Peyer's patch (tissue), 4 donors: Measurements from ENCODE around the gene GALNT17. TPM values are rescaled to one million over a fixed set of nuclear protein-coding genes. Genes with fewer than 3 reads are reported as not detected.
A peak's percentile ranks its signal among the peaks of the same experiment; 100 is the strongest.

Source experiments
- DNase-seq, 3 donors: peaks; one replicate each; pipeline ENCODE4 v3.0.0-alpha.2; 2017 to 2019
- H3K27ac ChIP-seq, 4 donors: fragments of 200-600 bp; sonication (generic); one replicate each; pipeline ENCODE4 v1.5.1; 2016 to 2019
- H3K27me3 ChIP-seq, 2 donors: fragments of 200-600 bp; sonication (generic); one replicate each; pipeline ENCODE4 v1.5.1; 2019
- H3K36me3 ChIP-seq, 3 donors: fragments of 200-600 bp; sonication (generic); one replicate each; pipeline ENCODE4 v1.5.1; 2016 to 2019
- H3K4me1 ChIP-seq, 4 donors: fragments of 200-600 bp; sonication (generic); one replicate each; pipeline ENCODE4 v1.5.1; 2016 to 2019
- H3K4me3 ChIP-seq, 4 donors: fragments of 200-600 bp; sonication (generic); 1 replicate in 3 of 4; 2 replicates in 1 of 4; pipeline ENCODE4 v1.5.1; 2016 to 2019; ENCODE audit warnings: mild to moderate bottlenecking in 1 of 4
- H3K9me3 ChIP-seq, 4 donors: fragments of 200-600 bp; sonication (generic); one replicate each; pipeline ENCODE4 v1.5.1; 2016 to 2019; ENCODE audit warnings: mild to moderate bottlenecking in 1 of 4
- CTCF ChIP-seq, 6 experiments: fragments of 450-650 bp in 4 of 6; fragments of 200-600 bp in 2 of 6; sonication (generic) in 1 of 6; IDR thresholded peaks; one replicate each; pipeline ENCODE4 v1.5.1; 2017 to 2019; ENCODE audit warnings: antibody characterized with exemption in 6 of 6, mild to moderate bottlenecking in 3 of 6, moderate library complexity in 1 of 6
- POLR2A ChIP-seq, 2 donors: fragments of 450-650 bp; IDR thresholded peaks; one replicate each; pipeline ENCODE4 v1.5.1; 2017; ENCODE audit warnings: antibody characterized with exemption in 2 of 2, mild to moderate bottlenecking in 2 of 2, moderate library complexity in 2 of 2
- total RNA-seq, 4 donors: library from RNA; depleted of rRNA; stranded (reverse); fragments of >200 nt; gene quantifications; one replicate each; pipeline ENCODE4 v1.1.0, GENCODE V29; 2016

The GALNT17 gene
- total RNA-seq, 4 donors from 2014 or later = 0.88 to 17.3 (median 2.3) TPM

DNA sequence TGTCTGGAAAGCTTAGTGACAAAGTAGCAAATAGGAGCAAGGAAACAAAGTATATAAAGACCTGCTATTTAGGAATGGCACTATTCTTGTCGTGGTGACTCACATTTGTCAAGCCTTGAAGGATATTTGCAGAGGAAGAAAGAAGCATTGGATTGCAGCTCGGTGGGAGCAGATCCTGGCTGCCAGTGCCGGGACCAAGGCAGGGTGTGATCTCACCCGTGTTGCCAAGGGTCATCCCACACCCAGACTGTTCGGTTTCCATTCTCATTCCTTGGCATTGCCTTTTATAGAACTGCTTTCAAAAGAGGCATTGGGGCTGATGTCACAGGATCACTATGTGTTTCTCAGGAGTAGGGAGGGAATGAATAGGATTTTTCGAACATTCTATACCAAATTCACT, 176.2 kb downstream of the GALNT17 start:
- H3K27ac ChIP-seq = peak overlapping the region in 1 of 4 donors; percentile 39
- H3K9me3 ChIP-seq = no peaks in the 10 kb centered on the region
- DNase-seq = no peak
- no peaks in the 10 kb centered on the region for H3K36me3 ChIP-seq
- no peak for TF ChIP-seq POLR2A (IDR thresholded peaks at IDR 0.05)
- H3K27me3 ChIP-seq = no peaks in the 10 kb centered on the region
- H3K4me1 ChIP-seq = no peaks in the 10 kb centered on the region
- no peak overlapping the region for H3K4me3 ChIP-seq

- peaks cover 0 to 3% (median 0%) of the 10 kb centered on the region in 4 donors for H3K9me3 ChIP-seq
- no peaks in the 10 kb centered on the region for H3K36me3 ChIP-seq
- no peak for DNase-seq
- no peaks in the 10 kb centered on the region for H3K27me3 ChIP-seq
- TF ChIP-seq CTCF (IDR thresholded peaks at IDR 0.05) = no peak
- no peak for TF ChIP-seq POLR2A (IDR thresholded peaks at IDR 0.05)
- H3K27ac ChIP-seq = no peak overlapping the region
- no peak overlapping the region for H3K4me3 ChIP-seq
- H3K4me1 ChIP-seq = no peaks in the 10 kb centered on the region
These were observed 179.6 kb downstream of the GALNT17 start for GRCh38 chr7:71311576-71311975.

DNA sequence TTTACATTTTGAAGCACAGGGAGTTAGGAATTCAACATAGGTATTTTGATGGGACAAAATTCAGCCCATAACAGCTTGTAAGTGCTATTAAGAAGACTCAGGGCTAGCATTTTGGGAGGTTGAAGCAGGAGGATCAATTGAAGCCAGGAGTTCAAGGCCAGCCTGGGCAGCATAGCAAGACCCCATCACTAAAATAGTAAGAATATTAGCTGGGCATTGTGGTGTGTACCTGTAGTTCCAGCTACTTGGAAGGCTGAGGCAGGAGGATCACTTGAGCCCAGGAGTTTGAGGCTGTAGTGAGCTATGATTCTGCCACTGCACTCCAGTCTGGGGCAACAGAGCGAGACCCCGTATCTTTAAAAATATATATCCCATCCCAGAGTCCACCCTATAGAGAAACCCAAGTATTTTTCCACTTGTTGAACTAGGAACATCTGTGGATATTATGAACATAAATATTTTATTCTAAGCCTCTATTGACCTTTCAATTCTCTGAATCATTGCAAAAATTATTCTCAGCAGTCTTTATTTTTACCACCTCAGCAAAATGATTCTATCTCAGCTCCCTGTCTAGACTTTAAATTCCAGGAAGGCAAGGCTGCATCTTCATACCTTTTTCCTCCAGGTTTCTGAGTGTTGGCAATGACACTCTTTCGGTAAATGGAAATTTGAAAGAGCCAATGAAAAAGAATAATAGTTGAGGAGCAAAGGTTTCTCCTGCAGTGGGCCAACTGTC, 181.0 kb downstream of the GALNT17 start:
- H3K27ac ChIP-seq = no peak overlapping the region
- H3K27me3 ChIP-seq = no peaks in the 10 kb centered on the region
- no peaks in the 10 kb centered on the region for H3K36me3 ChIP-seq
- TF ChIP-seq CTCF (IDR thresholded peaks at IDR 0.05) = no peak
- TF ChIP-seq POLR2A (IDR thresholded peaks at IDR 0.05) = no peak
- no peak overlapping the region for H3K4me3 ChIP-seq
- DNase-seq = no peak
- H3K4me1 ChIP-seq = no peaks in the 10 kb centered on the region
- H3K9me3 ChIP-seq = peaks cover 0 to 4% (median 0%) of the 10 kb centered on the region in 4 donors

DNA sequence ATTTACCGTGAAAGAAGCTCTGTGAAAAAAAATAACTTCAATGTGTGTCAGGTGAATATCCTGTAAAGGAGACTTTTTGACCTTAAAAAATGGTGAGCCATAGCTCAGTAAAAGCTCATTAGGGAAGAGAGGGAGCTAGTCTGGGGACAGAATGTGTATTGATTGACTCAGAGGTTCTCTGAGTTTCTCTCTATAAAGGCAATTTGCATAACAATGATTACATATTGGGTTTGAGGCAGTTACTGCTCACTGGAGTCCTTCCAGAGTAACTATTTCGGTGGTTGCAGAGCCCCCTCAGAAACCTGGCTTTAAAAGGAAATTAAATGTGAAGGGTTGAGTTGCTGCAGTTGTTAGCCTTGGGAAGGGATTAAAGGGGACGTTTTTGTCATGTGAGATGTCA, 181.6 kb downstream of the GALNT17 start:
- H3K4me3 ChIP-seq = no peak overlapping the region
- DNase-seq = no peak
- H3K36me3 ChIP-seq = no peaks in the 10 kb centered on the region
- peaks cover 0 to 4% (median 0%) of the 10 kb centered on the region in 4 donors for H3K9me3 ChIP-seq
- H3K27ac ChIP-seq = no peak overlapping the region
- TF ChIP-seq CTCF (IDR thresholded peaks at IDR 0.05) (no peak), POLR2A (IDR thresholded peaks at IDR 0.05) (no peak)
- H3K27me3 ChIP-seq = no peaks in the 10 kb centered on the region
- no peaks in the 10 kb centered on the region for H3K4me1 ChIP-seq

DNA sequence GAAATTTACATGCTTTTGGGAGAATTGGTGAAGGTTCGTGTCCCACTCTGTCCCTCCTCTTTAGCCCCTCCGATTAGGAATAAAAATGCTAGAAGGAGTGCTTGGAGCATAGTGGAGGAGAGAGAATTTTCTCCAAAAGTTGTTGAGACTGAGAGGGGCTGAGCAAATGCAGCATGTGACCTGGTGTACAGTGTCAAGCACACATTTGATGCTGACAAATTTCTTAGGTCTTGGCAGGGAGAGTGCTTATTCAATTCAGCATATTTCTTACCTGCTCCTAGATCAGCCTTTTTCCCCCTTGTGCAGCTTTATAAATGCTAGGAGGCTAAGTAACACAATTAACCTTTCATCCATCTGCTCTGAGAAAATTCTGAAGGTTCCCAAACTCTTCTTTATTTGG, 189.0 kb downstream of the GALNT17 start:
- no peak overlapping the region for H3K4me3 ChIP-seq
- no peak for DNase-seq
- peaks cover 0 to 4% (median 0%) of the 10 kb centered on the region in 4 donors for H3K9me3 ChIP-seq
- no peaks in the 10 kb centered on the region for H3K27me3 ChIP-seq
- H3K4me1 ChIP-seq = no peaks in the 10 kb centered on the region
- TF ChIP-seq CTCF (IDR thresholded peaks at IDR 0.05) = no peak
- TF ChIP-seq POLR2A (IDR thresholded peaks at IDR 0.05) = no peak
- H3K36me3 ChIP-seq = no peaks in the 10 kb centered on the region
- H3K27ac ChIP-seq = no peak overlapping the region

DNA sequence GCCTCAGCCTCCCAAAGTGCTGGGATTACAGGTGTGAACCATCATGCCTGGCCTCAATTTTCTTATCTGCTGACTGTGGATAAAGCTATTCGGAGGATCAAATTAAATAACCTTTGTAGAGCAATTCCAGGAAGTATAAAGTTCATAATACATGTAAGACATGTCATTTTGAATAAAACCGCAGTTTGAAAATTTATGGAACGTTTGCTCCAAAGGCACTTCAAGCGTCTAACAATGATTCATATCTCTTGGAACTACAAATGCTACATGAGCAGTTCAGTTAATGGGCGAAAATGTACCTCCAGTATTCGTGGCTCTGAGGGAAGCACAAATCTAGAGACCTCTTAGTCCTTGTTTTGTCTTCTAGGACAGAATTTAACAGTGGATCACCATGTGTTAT, 190.3 kb downstream of the GALNT17 start:
- TF ChIP-seq CTCF (IDR thresholded peaks at IDR 0.05) (no peak), POLR2A (IDR thresholded peaks at IDR 0.05) (no peak)

More for the DNA sequence above, 190.3 kb downstream of the GALNT17 start:
- no peak for DNase-seq
- no peaks in the 10 kb centered on the region for H3K4me1 ChIP-seq
- H3K27ac ChIP-seq = no peak overlapping the region
- no peaks in the 10 kb centered on the region for H3K27me3 ChIP-seq
- no peaks in the 10 kb centered on the region for H3K9me3 ChIP-seq
- H3K36me3 ChIP-seq = no peaks in the 10 kb centered on the region
- H3K4me3 ChIP-seq = no peak overlapping the region
